Measurements from ENCODE around the gene PET117. TPM values are rescaled to one million over a fixed set of nuclear protein-coding genes. Genes with fewer than 3 reads are reported as not detected.
"Not testable (repeated sequence)": the region's sequence is repeated elsewhere in the genome, so short reads cannot be mapped to it uniquely, and the experiment has no call there.

PET117 gene
- polyA plus RNA-seq, 3 donors: 8.5 to 12.5 (median 10.1) TPM

DNA sequence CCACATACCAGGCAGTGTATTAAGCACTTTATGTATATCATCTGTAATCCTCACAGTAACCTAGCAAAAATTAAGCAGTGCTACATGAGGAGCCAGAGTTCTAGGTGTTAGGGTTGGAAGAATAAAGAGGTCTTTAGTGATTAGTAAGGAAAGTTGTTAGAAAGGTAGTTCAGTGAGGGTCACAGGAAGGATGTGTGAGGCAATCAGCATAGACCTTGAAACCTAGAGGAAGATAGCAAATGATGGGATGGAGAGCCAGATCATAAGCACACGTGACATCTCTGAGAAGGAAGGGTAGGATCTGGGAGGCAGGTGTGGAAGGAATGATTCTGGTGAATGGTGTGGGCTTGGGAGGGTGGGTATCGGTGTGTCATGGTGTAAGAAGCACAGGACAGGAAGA lies 2.2 kb downstream of the PET117 start:
- no peak overlapping the region for H3K27ac ChIP-seq (ENCODE audit: low read depth, low read length)
- 67 to 83% (median 74%) methylated on average over 2 of the region's 2 CpGs for whole genome bisulfite sequencing, 3 donors

DNA sequence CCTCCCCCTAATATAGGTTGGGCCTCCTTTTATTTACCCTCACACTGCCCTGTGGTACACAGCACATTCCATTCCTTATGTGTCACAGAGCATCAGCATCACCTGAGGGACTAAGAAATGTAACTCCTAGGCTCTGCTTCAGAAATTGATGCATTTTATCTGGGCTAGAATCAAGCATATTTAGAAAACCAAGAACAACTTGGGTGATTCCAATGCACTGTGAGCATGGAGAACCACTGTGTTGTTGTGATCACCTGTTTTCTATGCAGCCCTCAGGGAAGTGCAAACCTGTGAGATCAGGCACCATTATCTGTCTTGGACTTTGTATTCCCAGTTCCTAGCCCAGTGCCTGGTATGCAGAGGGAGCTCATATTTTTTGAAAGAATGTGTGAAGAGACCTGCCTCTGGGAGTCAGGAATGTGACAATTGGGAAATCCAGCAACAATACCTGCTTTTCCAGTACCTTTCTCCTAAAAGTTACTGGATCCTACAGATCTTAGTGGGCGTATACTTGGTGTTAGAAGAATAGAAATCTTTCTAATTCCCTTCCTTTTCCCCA lies 7.0 kb downstream of the PET117 start:
- 90 to 100% (median 93%) methylated on average over 1 of the region's 1 CpG for WGBS, 3 donors
- H3K27ac ChIP-seq (ENCODE audit: low read depth, low read length): no peak overlapping the region

DNA sequence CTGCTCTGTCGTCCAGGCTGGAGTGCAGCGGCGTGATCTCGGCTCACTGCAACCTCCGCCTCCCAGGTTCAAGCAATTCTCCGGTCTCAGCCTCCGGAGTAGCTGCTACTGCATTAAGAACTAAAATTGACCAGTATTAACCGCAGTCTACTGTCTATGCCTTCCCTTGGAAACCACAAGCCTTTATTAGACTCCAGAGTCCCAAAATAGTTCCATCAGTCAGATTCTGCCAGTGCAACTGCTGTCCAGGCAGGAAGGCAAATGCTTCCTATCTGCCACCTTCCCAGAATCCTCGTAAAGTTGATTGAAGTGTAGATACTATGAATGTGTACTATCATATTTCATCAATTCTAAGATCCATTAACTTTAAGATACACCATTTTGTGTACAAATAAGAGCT lies 16.7 kb downstream of the PET117 start:
- 97 to 99% (median 98%) methylated on average over 9 of the region's 9 CpGs for WGBS, 3 donors
- H3K27ac ChIP-seq (ENCODE audit: low read depth, low read length): no peak overlapping the region

DNA sequence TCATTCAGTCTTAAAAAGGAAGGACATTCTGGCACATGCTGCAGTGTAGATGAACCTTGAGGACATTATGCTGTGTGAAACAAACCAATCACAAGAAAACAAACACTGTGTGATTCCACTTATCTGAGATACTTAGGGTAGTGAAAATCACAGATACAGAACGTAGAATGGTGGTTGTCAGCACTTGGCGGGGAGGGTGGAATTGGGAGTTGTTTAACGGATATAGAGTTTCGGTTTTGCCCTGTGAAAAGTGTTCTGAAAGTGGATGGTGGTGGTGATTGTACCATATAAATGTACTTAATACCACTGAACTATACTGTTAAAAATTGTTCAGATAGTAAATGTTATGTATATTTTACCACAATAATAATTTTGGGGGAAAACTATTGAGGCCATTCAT lies 18.4 kb downstream of the PET117 start:
- no peak overlapping the region for H3K27ac ChIP-seq (ENCODE audit: low read depth, low read length)
- 90 to 98% (median 96%) methylated on average over 4 of the region's 4 CpGs for whole genome bisulfite sequencing, 3 donors

DNA sequence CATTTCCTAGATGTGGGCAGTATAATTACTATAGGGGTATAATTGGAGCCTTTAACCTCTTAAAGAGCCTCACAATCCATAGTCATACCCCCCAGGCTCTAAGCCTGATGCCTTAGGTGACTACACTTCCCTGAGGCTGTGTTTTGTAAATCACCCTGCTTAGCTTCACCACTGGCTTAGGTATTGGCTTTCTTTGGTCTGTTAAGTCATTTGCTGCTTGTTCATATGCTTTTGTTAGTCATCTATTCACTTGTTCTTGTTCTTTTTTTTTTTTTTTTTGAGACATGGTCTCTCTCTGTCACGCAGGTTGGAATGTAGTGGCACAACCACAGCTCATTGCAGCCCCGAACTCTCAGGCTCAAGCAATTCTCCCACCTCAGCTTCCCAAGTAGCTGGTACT lies 26.7 kb downstream of the PET117 start:
- WGBS, 3 donors: 92 to 98% (median 95%) methylated on average over 2 of the region's 2 CpGs
- H3K27ac ChIP-seq (ENCODE audit: low read depth, low read length): no peak overlapping the region

DNA sequence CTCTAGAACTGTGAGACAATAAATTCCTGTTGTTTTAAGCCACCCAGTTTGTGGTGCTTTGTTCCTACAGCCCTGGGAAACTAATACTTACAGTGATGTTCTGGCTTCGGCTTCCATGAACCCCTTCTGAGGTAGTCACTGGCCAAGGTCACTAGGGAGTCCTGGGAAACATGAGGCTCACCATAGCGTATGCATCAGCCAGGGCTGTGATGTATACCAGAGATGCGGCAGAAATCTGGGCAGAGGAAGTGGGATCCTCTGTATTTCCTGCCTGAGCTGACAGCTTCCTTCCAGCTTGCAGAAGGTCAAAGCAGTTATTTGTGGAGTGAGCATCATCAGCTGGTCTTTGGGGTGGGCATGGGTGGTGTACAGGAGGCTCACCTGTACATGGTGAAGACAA lies 27.9 kb downstream of the PET117 start:
- H3K27ac ChIP-seq (ENCODE audit: low read depth, low read length): no peak overlapping the region
- 54 to 77% (median 56%) methylated on average over 3 of the region's 3 CpGs for WGBS, 3 donors

DNA sequence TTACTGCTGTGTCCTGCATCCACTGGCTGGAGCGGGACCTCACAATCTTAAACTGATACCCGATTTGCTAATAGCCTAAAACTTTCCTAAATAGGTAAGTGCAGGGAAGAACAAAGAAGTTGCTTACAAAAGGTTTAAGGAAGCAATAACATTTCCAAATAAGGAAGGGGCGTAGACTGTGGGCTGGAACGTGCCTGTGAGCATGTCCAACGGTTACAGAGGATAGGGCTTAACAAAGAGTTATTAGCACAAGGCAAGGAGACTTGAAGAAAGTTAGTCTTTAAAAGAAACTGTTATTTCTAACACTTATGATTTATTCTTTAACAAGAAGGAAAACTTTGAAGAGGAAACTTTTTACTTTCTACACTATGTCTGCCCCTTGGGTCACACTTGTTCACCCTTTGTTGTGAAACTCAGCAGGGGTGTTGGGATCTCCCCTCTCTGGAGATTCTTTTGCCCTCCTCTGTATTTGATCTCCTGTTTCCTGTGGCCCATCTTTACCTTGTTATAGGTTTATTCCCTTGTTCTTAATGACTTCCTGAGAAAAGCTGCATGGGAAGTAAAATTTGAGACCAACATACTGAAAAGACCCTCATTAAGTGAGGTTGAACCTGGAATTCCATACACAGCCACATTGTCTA lies 28.7 kb downstream of the PET117 start:
- 59 to 73% (median 60%) methylated on average over 5 of the region's 5 CpGs for WGBS, 3 donors
- H3K27ac ChIP-seq (ENCODE audit: low read depth, low read length): no peak overlapping the region

DNA sequence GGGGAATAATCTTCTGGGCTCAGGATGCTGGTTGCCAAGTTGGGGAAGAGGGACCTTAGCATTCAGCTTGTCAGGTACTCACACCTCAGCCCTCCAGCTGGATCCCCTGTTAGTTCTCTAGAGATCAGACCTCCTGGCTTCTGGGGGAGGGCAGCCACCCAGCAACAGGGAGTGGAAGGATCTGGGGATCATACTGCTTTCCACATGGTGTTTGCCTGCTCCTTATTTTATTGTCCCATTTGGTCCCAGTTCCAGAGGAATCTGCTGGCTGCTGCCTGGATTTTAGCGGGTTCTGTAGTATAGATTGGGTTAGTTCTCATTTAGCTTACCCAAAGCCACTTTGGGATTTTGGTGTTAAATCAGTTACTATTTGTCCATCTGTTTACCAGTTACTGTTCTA lies 29.3 kb downstream of the PET117 start:
- H3K27ac ChIP-seq (ENCODE audit: low read depth, low read length): no peak overlapping the region
- WGBS, 3 donors: 78 to 94% (median 90%) methylated on average over 1 of the region's 1 CpG

DNA sequence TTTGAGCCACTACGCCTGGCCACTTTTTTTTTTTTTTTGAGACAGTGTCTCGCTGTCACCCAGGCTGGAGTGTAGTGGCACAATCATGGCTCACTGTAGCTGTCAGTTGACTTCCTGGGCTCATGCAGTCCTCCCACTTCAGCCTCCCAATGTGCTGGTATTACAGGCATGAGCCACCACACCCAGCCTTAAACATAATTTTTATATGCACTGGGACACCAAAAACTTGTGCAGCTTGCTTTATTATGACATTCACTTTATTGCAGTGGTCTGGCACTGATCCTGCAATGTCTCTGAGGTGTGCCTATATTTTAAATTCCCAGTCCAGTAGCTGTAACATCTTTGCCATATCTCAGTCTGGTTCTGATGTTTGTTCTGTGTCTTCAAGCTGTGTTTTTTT lies 34.7 kb downstream of the PET117 start:
- H3K27ac ChIP-seq (ENCODE audit: low read depth, low read length): no peak overlapping the region
- WGBS, 3 donors: 94 to 100% (median 100%) methylated on average over 2 of the region's 2 CpGs

DNA sequence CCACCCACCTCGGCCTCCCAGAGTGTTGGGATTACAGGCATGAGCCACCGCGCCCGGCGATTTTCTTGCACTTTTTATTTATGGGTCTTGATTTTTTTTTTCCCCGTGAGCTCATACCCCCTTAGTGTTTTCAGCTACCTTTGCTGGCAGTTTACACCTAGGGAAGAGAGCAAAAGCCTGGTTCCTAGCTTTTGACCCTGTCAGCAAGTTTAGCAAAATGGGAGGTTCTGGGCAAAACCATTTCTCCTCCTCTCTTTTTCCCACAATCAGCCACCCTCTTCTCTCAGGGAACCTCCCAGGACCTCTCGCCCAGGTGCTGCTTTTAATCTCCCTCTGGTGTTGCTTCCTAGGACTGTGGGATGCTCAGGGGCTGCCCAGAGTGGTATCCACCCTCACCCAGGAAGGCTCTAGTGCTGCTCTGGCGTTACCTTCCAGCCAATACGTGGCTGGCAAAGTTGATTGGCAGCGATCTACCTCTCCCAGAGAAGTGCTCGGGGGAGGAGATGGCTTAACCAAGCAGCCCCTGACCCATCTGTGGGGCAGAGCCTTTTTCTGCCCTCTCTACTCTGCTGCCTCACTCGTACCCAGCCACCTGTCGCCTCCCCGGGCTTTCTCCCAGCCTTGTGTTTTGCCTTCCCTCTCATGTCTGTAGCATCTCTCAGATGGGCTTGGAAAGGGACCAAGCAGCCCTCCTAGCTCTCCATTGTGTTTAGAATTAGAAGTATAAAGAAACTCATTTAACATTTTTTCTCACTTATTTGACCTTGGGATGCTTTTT lies 37.4 kb downstream of the PET117 start:
- 96 to 97% (median 97%) methylated on average over 14 of the region's 14 CpGs for WGBS, 3 donors
- H3K27ac ChIP-seq (ENCODE audit: low read depth, low read length): no peak overlapping the region

DNA sequence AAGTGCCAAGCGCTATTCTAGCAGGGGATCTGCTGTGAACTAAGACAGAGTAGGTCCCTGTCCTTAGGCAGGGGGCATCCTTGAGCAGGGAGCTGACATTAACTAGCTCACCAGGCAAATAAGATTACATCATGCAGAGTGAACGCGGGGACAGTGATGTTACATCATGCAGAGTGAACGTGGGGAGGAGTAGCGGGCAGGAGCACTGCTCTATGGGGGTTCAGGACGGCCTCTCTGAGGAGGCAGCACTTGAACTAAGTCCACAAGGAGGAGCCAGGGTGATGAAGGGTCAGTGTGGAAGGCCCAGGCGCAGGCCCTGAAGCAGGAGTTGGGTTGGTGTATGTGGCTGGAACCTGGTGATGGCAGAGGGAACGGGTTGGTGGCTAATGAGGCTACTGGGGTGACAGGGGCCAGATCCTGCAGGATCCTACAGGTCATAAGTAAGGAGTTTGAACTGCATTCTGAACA lies 38.7 kb downstream of the PET117 start:
- 82 to 89% (median 87%) methylated on average over 7 to 8 of the region's 8 CpGs for WGBS, 3 donors
- H3K27ac ChIP-seq (ENCODE audit: low read depth, low read length): no peak overlapping the region

DNA sequence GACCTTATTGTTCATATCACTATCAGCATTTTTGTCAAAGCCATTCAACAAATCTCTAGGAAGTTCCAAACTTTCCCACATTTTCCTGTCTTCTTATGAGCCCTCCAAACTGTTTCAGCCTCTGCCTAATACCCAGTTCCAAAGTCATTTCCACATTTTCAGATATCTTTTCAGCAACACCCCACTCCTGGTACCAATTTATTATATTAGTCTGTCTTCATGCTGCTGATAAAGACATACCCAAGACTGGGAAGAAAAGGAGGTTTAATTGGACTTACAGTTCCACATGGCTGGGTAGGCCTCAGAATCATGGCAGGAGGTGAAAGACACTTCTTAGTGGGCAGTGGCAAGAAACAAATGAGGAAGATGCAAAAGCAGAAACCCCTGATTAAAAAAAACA lies 42.7 kb downstream of the PET117 start:
- not testable (repeated sequence) for H3K27ac ChIP-seq (ENCODE audit: low read depth, low read length)

DNA sequence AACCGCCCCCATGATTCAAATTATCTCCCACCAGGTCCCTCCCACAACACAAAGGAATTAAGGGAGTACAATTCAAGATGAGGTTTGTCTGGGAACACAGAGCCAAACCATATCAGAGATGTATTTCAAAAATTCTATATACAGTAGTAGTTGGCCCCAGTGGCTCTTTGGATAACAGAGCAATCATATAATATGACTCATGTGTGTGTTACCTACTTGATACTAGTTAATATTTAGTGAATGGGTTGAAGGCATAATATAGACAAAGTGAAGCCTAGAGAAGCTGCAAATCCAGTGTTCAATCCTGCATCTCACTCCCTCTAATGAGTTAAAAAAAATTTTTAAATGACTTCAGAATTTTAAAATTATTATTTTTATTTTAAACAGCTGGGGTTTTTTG lies 43.2 kb downstream of the PET117 start:
- no peak overlapping the region for H3K27ac ChIP-seq (ENCODE audit: low read depth, low read length)
- WGBS, 3 donors: 43 to 98% (median 94%) methylated on average over 1 of the region's 1 CpG

DNA sequence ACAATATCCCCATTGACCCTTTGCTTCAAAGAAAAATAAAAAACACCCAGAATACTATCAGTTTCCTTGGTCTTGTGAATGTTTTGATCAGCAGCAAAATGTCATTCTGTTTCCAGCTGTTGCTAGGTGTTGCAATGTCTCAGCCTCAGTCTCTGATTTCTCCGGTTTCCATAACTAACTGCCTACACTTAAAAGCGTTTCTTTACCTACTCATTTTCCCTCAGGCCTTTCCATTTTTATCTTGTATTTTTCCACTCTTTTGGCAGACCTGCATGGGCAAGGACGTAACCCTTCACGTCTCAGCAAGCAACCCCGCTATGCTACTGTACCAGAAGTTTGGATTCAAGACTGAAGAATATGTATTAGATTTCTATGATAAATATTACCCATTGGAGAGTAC lies 49.4 kb downstream of the PET117 start:
- 91 to 93% (median 92%) methylated on average over 5 of the region's 5 CpGs for WGBS, 3 donors
- H3K27ac ChIP-seq (ENCODE audit: low read depth, low read length): no peak overlapping the region

DNA sequence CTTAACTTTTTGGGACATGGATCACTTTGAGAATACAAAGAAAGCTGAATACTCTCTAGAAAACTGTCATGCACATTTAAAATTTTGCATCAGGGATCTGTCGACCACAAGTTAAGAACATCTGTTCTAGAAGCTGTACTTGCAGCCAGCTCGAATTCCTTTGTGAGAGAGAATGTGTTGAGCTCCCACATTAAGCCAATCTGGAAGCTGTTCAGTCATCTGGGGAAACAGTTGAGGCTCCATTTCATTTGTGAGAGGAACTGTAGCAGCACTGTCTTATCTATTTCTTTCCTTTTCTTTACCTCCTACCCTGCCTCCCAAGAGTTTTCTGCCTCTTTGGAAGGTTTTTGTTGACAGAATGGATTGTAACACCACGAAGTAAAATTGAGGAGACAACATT lies 50.8 kb downstream of the PET117 start:
- WGBS, 3 donors: 58 to 62% (median 58%) methylated on average over 3 of the region's 3 CpGs
- H3K27ac ChIP-seq (ENCODE audit: low read depth, low read length): no peak overlapping the region

DNA sequence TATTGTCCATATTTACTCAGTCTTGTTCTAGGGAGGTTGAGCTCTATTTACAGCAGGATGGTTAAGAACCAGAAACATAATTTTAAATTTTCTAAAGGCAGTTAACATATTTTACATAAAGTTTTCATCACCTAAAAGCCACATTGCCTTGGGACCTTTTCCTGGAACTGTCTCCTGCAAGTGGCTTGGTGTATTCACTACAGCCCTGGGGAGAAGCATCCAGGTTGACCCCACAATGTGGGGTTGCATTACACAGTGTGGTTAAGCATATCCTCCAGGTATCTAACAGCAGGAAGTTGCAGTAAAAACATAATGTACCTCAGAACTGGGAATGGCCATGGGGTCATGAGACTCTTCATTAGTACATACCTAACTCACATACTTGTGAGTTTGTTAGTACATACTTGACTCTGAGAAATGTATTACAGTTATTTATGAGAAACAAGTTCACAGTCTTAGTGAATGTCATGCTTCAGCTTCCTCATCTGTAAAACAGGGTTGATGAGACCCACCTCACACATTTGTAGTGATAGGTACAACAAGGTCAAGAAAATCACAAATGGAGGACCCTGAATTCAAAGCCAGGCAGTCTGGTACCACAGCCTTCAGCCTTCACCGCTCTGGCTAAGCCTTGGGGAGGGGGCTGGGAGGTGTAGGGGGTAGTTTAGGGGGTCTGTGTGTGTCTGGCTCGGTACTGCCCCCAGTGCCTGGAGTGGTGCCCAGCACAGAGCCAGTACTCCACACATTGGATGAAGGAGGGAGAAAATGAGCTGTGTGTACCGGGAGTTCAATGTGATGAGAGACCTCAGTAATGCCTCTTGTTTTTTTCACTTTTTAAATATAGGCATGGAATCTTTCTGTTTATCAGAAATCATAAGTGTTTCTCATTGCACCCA lies 52.9 kb downstream of the PET117 start:
- WGBS, 3 donors: 81 to 86% (median 81%) methylated on average over 3 of the region's 3 CpGs
- no peak overlapping the region for H3K27ac ChIP-seq (ENCODE audit: low read depth, low read length)

DNA sequence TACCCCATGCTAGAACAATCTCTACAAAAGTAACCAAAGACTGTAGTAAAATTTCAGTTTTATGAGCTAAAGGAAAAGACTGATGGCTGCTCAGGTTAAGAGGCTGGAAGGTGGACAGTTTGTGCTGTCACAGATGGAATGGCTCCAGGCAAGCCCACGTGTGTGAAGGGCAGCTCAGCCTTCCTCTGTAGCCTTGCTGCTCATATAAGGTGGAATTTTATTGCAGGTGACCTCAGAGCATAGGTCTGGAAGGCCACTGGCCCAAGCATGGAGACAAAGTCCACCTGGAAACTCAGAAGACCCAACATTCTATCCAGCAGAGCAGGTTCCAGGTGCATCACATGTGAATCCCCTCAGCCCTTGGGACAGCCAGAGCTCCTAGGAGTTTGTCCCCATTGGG lies 53.6 kb downstream of the PET117 start:
- H3K27ac ChIP-seq (ENCODE audit: low read depth, low read length): no peak overlapping the region
- WGBS, 3 donors: 55 to 73% (median 62%) methylated on average over 1 of the region's 1 CpG

All from adipose tissue (tissue), 3 donors.